B cell (primary cell): ENCODE measurements around the gene LPCAT1. TPM values are rescaled to one million over a fixed set of nuclear protein-coding genes. Genes with fewer than 3 reads are reported as not detected.

Experiments used
- ATAC-seq: fragments of 200-7000 bp; cut with Tn5 transposase; one replicate; pipeline ENCODE4 v1.10.0; 2021; ENCODE audit warnings: low read depth, mild to moderate bottlenecking, moderate number of reproducible peaks, moderate library complexity
- CTCF ChIA-PET: fragments of 350-600 bp; sonication (Branson Sonifier 250); formaldehyde crosslinking; loops from one replicate; lab custom pipeline; 2021; ENCODE audit warnings: antibody characterized with exemption, inconsistent platforms; lab: Charles Lee
- POLR2A ChIA-PET: fragments of 350-600 bp; sonication (Branson Sonifier 250); formaldehyde crosslinking; loops from one replicate; lab custom pipeline; 2021; ENCODE audit warnings: antibody characterized with exemption; lab: Charles Lee
- DNase-seq: peaks from one replicate; pipeline ENCODE4 v3.0.0; 2013
- H2AFZ ChIP-seq: 2 replicates; pipeline ENCODE4 v1.6.1; 2012; ENCODE audit warnings: mild to moderate bottlenecking, low read depth, low read length; ENCODE audit not compliant: insufficient read depth, poor library complexity, severe bottlenecking
- H3K27ac ChIP-seq, 2 donors: 1 replicate in 1 of 2; 2 replicates in 1 of 2; pipeline ENCODE4 v1.5.1; 2012 to 2013; ENCODE audit warnings: low read length in 2 of 2, mild to moderate bottlenecking in 2 of 2, moderate library complexity in 1 of 2
- H3K27me3 ChIP-seq, 4 experiments: fragments of 200-600 bp in 1 of 4; sonication (generic) in 1 of 4; replicated peaks in 1 of 4; 1 replicate in 2 of 4; 2 replicates in 2 of 4; pipeline versions ENCODE4 v1.6.1 to v1.7.0; 2013 to 2016; ENCODE audit warnings: low read length in 3 of 4, mild to moderate bottlenecking in 2 of 4, mixed read lengths in 1 of 4, moderate library complexity in 1 of 4; ENCODE audit not compliant: insufficient read depth in 4 of 4, control insufficient read depth in 3 of 4; ENCODE audit errors: control extremely low read depth in 1 of 4
- H3K36me3 ChIP-seq, 2 experiments: replicated peaks in 1 of 2; 1 replicate in 1 of 2; 2 replicates in 1 of 2; pipeline versions ENCODE4 v1.6.1 to v1.7.1; 2013; ENCODE audit warnings: low read length in 1 of 2; ENCODE audit not compliant: insufficient read depth in 2 of 2, control insufficient read depth in 1 of 2; ENCODE audit errors: control extremely low read depth in 1 of 2, extremely low read depth in 1 of 2
- H3K4me1 ChIP-seq, 2 donors: fragments of 200-600 bp in 1 of 2; sonication (generic) in 1 of 2; 1 replicate in 1 of 2; 2 replicates in 1 of 2; pipeline versions ENCODE4 v1.5.1 to v1.6.1; 2013 to 2017; ENCODE audit warnings: low read length in 2 of 2; ENCODE audit not compliant: control insufficient read depth in 2 of 2, insufficient read depth in 2 of 2
- H3K4me2 ChIP-seq: replicated peaks from 2 replicates; pipeline ENCODE3; 2012; ENCODE audit warnings: mild to moderate bottlenecking, low read depth, low read length; ENCODE audit not compliant: poor library complexity, severe bottlenecking
- H3K4me3 ChIP-seq, 5 experiments: fragments of 200-600 bp in 1 of 5; sonication (generic) in 1 of 5; 1 replicate in 3 of 5; 2 replicates in 2 of 5; pipeline versions ENCODE4 v1.5.1 to v1.7.0; 2011 to 2016; ENCODE audit warnings: low read length in 4 of 5, mild to moderate bottlenecking in 4 of 5, low read depth in 2 of 5, control low read depth in 1 of 5, moderate library complexity in 1 of 5; ENCODE audit not compliant: insufficient read depth in 1 of 5; ENCODE audit errors: control extremely low read depth in 1 of 5, extremely low read depth in 1 of 5
- H3K79me2 ChIP-seq: fragments of 200-600 bp; sonication (generic); one replicate; pipeline ENCODE4 v1.6.0; 2016; ENCODE audit warnings: low read length; ENCODE audit not compliant: control insufficient read depth, insufficient read depth
- H3K9ac ChIP-seq: fragments of 200-600 bp; sonication (generic); 2 replicates; pipeline ENCODE4 v1.6.1; 2017; ENCODE audit warnings: mild to moderate bottlenecking, low read length, moderate library complexity
- H3K9me3 ChIP-seq, 3 donors: one replicate each; pipeline versions ENCODE4 v1.6.1 to v1.7.1; 2013; ENCODE audit warnings: low read length in 2 of 3; ENCODE audit not compliant: control insufficient read depth in 2 of 3, insufficient read depth in 1 of 3; ENCODE audit errors: control extremely low read depth in 1 of 3
- H4K20me1 ChIP-seq: 2 replicates; pipeline ENCODE4 v1.6.0; 2012; ENCODE audit warnings: mild to moderate bottlenecking, low read length; ENCODE audit not compliant: insufficient read depth, control insufficient read depth, poor library complexity, severe bottlenecking
- H3K27ac Mint-ChIP-seq: one replicate; pipeline ENCODE4 v1.8.0; 2021; ENCODE audit warnings: mixed read lengths
- H3K27me3 Mint-ChIP-seq: one replicate; pipeline ENCODE4 v1.8.0; 2021; ENCODE audit warnings: mixed read lengths
- H3K4me1 Mint-ChIP-seq: one replicate; pipeline ENCODE4 v1.8.0; 2021; ENCODE audit warnings: mixed read lengths
- H3K4me3 Mint-ChIP-seq: one replicate; pipeline ENCODE4 v1.8.0; 2021; ENCODE audit warnings: mixed read lengths
- H3K9me3 Mint-ChIP-seq: one replicate; pipeline ENCODE4 v1.8.0; 2022; ENCODE audit warnings: mixed read lengths; ENCODE audit not compliant: insufficient read depth
- CTCF ChIP-seq: fragments of 200-600 bp; IDR thresholded peaks from one replicate; pipeline ENCODE4 v1.8.0; 2022; ENCODE audit warnings: antibody characterized with exemption, mild to moderate bottlenecking
- EZH2 ChIP-seq: IDR thresholded peaks from 2 replicates; pipeline ENCODE4 v1.6.1; 2012; ENCODE audit warnings: borderline replicate concordance, low read depth, mild to moderate bottlenecking, moderate library complexity, low read length; ENCODE audit not compliant: insufficient read depth, poor library complexity, severe bottlenecking
- WGBS: methylation state at CpG from one replicate; pipeline ENCODE4 v1.1.5; 2013; ENCODE audit warnings: missing lambda C conversion rate; ENCODE audit not compliant: insufficient coverage; 5-methylcytosine and 5-hydroxymethylcytosine counted together
- intact Hi-C: fragments of 100-400 bp; cut with micrococcal nuclease; formaldehyde crosslinking; loops from one replicate; pipeline ENCODE4 v1.10.0; 2022
- polyA plus RNA-seq: library from polyadenylated mRNA; depleted of rRNA; stranded (reverse); fragments of >200 nt; gene quantifications from 2 replicates; pipeline ENCODE4 v1.2.3, GENCODE V29; 2012
- total RNA-seq, 2 donors: library from RNA; stranded (reverse); fragments of 120-200 nt in 1 of 2; gene quantifications; 1 replicate in 1 of 2; 2 replicates in 1 of 2; pipeline versions ENCODE4 v1.2.3 to v1.2.4, GENCODE V29; 2013 to 2022

The LPCAT1 gene
- total and polyA plus RNA-seq, 2 donors (not counting 1 experiment from before 2014, with no cell fraction given), result 94.8 to 159 TPM

DNA sequence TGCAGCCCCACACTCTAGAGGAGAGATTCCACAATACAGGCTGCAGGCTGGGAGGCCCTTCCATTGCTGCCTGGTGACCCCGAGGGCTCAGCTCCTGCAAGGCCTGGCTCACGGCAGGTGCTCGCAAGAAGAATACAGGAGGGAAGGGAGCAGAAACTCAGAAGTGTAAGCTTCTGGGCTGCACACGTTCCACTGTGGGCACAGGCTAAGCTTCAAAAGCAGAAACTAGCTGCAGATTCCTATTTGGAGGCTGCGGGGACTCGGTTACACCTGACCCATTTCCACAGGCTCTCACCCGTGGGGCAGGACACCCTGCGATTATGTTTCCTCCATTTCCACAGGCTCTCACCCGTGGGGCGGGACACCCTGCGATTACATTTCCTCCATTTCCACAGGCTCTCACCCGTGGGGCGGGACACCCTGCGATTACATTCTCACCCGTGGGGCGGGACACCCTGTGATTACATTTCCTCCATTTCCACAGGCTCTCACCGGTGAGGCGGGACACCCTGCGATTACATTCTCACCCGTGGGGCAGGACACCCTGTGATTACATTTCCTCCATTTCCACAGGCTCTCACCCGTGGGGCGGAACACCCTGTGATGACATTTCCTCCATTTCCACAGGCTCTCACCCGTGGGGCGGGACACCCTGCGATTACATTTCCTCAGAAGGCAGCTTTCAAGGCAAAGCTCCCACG is 10.3 kb downstream of the LPCAT1 start:
- no peaks in the 10 kb centered on the region for H3K27me3 ChIP-seq
- no peaks in the 10 kb centered on the region for H3K9me3 Mint-ChIP-seq
- peaks cover 36% of the 10 kb centered on the region for H3K4me1 Mint-ChIP-seq
- H3K9me3 ChIP-seq, result no peaks in the 10 kb centered on the region
- WGBS, result 90% methylated on average over 24 of the region's 26 CpGs
- ChIA-PET POLR2A (interaction anchor here (0.5 to 1.5 kb wide), 2 partner anchors 28 to 136 kb away, joined by 3 to 10 read pairs; no protein-coding TSS in a partner anchor), CTCF (interaction anchor here (0.9 to 2.1 kb wide), 2 partner anchors 10 to 27 kb away, joined by 3 to 6 read pairs; no protein-coding TSS in a partner anchor)
- H3K27ac Mint-ChIP-seq, result no peak overlapping the region
- H3K27me3 Mint-ChIP-seq, result no peaks in the 10 kb centered on the region
- DNase-seq (no peak), ATAC-seq (no peak)
- no peak overlapping the region for H3K27ac ChIP-seq
- peaks cover 0 to 71% of the 10 kb centered on the region in 2 experiments for H3K36me3 ChIP-seq
- TF ChIP-seq EZH2, result no peak
- no peak for TF ChIP-seq CTCF
- H3K4me3 ChIP-seq, result no peak overlapping the region
- no peak overlapping the region for H3K9ac ChIP-seq
- intact Hi-C loops, result no loop called here
- no peak overlapping the region for H3K4me2 ChIP-seq
- peaks cover 72% of the 10 kb centered on the region for H4K20me1 ChIP-seq
- peaks cover 17 to 38% of the 10 kb centered on the region in 2 donors for H3K4me1 ChIP-seq
- no peak overlapping the region for H2AFZ ChIP-seq
- H3K4me3 Mint-ChIP-seq, result no peak overlapping the region
- H3K79me2 ChIP-seq, result peaks cover 100% of the 10 kb centered on the region
